Ammon's horn (tissue), 1 donor: ENCODE measurements around the gene MAN1A2.

Source experiments
- DNase-seq: peaks from one replicate; pipeline ENCODE4 v3.0.0-alpha.2; 2016; ENCODE audit warnings: low spot score

The MAN1A2 gene

DNA sequence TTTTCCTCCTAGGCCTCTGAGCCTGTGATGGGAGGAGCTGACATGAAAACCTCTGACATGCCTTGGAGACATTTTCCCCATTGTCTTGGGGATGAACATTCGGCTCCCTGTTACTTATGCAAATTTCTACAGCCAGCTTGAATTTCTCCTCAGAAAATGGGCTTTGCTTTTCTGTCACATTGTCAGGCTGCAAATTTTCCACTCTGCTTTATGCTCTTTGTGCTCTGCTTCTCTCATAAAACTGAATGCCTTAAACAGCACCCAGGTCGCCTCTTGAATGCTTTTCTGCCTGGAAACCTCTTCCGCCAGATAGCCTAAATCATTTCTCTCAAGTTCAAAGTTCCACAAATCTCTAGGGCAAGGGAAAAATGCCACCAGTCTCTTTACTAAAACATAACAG lies 191.9 kb downstream of the MAN1A2 start:
- no peak for DNase-seq

GRCh38 chr1:117559985-117560384 lies 192.7 kb downstream of the MAN1A2 start:
- DNase-seq = no peak

- DNase-seq = no peak
These were observed 193.8 kb downstream of the MAN1A2 start for GRCh38 chr1:117561071-117561470.

DNA sequence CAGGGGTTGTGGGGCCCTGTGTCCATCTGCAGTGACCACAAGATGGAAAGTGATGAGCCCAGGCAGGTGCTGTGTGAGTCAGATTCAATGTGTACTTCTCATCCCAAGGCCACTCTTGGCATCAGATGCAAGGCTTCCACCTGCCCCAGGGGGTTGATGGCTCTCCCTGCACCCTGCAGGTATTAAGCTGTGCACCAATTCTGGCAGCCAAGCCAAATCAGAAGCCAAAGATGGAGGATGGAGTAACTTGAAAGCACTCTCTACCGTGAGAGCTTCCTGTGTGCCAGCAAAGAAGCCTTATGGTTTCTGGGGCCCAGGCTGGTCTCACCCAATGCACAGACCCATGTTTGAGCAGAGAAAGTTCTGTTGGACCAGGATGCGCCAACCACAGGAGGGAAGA lies 194.3 kb downstream of the MAN1A2 start:
- no peak for DNase-seq

GRCh38 chr1:117562581-117563491 lies 195.6 kb downstream of the MAN1A2 start:
- no peak for DNase-seq

DNA sequence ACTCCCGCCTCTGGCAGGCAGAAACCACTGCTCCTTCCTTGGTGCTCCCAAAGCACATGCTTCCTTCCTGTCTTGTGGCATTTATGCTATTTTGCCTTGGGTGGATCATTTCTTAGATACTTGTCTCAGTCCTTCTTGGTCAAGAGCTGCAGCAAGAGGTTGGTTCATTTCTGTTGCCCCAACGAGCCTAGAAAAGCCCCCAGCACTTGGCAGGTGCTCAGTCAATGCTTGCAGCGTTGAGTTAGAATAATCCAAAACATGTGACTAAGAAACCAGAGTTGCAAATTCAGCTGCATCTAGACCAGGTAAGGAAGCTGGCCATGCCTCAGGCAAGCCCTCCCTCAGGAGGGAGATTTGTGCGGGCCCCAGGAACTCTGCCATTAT lies 196.2 kb downstream of the MAN1A2 start:
- DNase-seq = no peak

- no peak for DNase-seq
These were observed 197.2 kb downstream of the MAN1A2 start for GRCh38 chr1:117564227-117565075.

- DNase-seq = no peak
These were observed 197.9 kb downstream of the MAN1A2 start for GRCh38 chr1:117565076-117565556.

GRCh38 chr1:117565745-117566455 lies 198.7 kb downstream of the MAN1A2 start:
- DNase-seq = no peak

DNA sequence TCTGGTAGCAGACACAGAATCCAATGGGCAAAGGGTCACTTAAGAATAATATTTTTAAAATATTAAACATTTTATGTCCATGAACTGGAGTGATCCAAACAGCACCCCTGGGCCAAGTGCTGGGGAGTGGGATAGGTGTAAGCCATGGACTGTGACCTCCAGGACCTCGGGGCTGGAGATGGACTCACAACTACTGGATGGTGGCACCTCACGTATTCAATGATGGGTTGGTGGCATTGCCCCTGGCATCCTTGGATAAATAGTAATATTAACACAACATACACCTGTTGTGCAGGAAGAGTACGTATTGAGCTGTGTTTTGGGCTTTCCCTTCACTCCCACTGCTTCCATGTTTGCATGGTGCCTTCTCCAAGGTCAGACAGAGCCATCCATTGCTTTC lies 199.3 kb downstream of the MAN1A2 start:
- no peak for DNase-seq

- DNase-seq = no peak
These were observed 200.2 kb downstream of the MAN1A2 start for GRCh38 chr1:117567435-117567834.

DNA sequence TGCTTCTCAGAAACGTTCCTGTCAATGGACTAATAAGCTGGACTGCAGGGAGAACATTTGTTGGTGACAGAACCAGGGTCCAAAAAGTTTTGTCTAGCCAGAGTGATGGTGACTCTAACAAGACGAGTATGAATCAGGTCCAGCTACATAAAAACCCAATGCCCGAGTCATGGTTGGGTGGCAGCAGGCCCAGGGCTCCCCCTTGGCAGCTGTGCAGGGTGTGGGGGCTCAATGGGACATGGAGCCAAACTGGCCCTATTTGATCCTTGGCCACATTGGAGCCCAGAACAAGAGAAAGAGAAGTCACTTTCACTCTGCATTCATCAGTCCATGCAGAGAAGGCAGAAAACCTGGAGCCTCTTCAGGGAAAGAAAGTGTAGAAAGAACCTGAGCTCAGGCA lies 200.7 kb downstream of the MAN1A2 start:
- DNase-seq = no peak

GRCh38 chr1:117568999-117569398 lies 201.8 kb downstream of the MAN1A2 start:
- no peak for DNase-seq

- no peak for DNase-seq
These were observed 202.6 kb downstream of the MAN1A2 start for GRCh38 chr1:117569856-117570255.

GRCh38 chr1:117570988-117571409 lies 203.8 kb downstream of the MAN1A2 start:
- no peak for DNase-seq

GRCh38 chr1:117571496-117571895 lies 204.2 kb downstream of the MAN1A2 start:
- DNase-seq = no peak

- no peak for DNase-seq
These were observed 205.3 kb downstream of the MAN1A2 start for GRCh38 chr1:117572546-117572945.

- no peak for DNase-seq
These were observed 206.3 kb downstream of the MAN1A2 start for GRCh38 chr1:117573386-117574023.

- no peak for DNase-seq
These were observed 207.0 kb downstream of the MAN1A2 start for GRCh38 chr1:117574161-117574835.

- no peak for DNase-seq
These were observed 208.5 kb downstream of the MAN1A2 start for GRCh38 chr1:117575586-117576225.

DNA sequence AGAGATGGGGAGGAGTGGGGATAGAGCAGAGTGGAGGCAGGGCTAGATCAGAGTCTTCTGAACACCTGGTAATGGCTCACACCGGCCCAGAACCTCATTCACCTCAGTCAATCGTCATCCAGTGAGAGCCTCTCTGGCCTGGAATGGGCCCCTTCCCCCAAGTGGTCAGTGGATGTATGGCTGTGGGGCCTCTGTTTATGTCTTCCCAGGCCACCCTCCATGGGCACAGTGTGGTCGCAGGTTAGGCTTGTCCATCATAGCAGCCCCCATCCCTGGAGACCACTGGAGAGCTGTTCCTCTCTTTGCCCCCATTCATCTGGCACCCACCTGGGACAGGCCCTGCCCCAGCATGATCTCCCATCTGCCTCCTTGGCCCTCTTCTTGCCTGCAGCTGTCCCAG lies 209.0 kb downstream of the MAN1A2 start:
- DNase-seq = no peak
